A549 (cell line): ENCODE results near the gene ACOXL.

Experiments
- EP300 ChIP-seq, 2 experiments: fragments of >200 bp; sonication (Bioruptor Twin); formaldehyde crosslinking; IDR thresholded peaks; 2 replicates in 1 of 2; 3 replicates in 1 of 2; pipeline ENCODE4 v1.6.1; 2016 to 2017
- HMGXB4 ChIP-seq: fragments of 250-450 bp; sonication (Bioruptor Pico); IDR thresholded peaks from 2 replicates; pipeline ENCODE4 v1.5.0; 2021; ENCODE audit warnings: mild to moderate bottlenecking, moderate library complexity, borderline replicate concordance

- TF ChIP-seq EP300 (IDR thresholded peaks at IDR 0.05) (no peak), HMGXB4 (CRISPR knock-in tag) (no peak)
Observed at GRCh38 chr2:110837446-110838409, 105.4 kb downstream of the ACOXL start.
